ENCODE results near the gene TUT1. TPM values are rescaled to one million over a fixed set of nuclear protein-coding genes. Genes with fewer than 3 reads are reported as not detected.

The TUT1 gene
- total RNA-seq, 6 experiments from 2014 or later: 12.3 to 34.2 (median 21.1) TPM

DNA sequence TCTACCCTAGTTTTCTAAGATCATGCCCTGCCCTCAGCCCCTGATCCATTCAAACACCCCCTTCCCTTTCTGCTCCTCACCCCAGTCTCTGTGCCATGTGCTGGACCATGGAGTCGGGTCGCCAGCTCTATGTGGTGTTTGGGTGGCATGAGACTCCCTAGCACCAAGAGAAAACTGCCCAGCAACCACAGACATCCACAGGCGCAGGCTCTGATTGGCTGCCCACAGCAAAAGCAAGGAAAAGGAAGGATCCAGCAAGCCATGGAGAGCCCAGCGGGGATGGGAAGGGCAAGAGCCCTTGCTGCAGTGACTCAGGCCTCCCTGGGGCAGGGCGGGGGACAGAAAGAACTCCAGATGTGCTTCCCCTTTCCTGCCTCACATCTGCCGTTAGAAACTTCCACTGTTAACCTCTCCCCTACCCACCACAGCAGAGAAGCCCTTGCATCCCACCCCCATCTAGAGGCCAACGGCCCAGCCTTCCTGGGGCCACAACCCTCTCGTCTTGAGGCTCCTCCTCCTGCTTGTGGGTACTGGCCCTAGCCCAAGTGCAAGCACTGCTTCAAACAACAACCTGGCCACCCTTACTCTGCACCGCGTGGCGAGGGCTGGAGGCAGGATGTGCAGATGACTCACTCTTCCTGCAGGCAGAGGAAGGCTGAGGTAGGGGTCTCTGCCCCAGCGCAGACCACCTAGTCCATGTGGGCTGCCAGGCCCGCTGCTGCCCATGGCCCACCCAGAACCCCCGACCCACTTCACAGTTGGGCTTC, 35.0 kb downstream of the TUT1 start:
- DNase-seq (peak in 2 of 3 donors; percentile 68 to 71), ATAC-seq (peak; percentile 26 to 40 (median 30))
- Histone ChIP-seq H3K27ac (peak overlapping the region; percentile 44 to 86 (median 45)), H3K4me1 (peaks cover 0 to 55% (median 24%) of the 10 kb centered on the region in 4 donors), H3K36me3 (peaks cover 0 to 31% (median 11%) of the 10 kb centered on the region in 4 donors), H3K9me3 (no peaks in the 10 kb centered on the region), H3K27me3 (no peaks in the 10 kb centered on the region), H3K4me3 (no peak overlapping the region)
- WGBS (ENCODE audit: insufficient coverage, low coverage, low lambda C conversion rate, missing lambda C conversion rate): 39% methylated on average over 8 of the region's 14 CpGs
- intact Hi-C loops (cut with DNase I): loop anchor here in 1 of 2 donors (5.0 kb wide), 1 partner anchor 134 kb away; no protein-coding TSS in a partner anchor
- TF ChIP-seq, protein P1, sequence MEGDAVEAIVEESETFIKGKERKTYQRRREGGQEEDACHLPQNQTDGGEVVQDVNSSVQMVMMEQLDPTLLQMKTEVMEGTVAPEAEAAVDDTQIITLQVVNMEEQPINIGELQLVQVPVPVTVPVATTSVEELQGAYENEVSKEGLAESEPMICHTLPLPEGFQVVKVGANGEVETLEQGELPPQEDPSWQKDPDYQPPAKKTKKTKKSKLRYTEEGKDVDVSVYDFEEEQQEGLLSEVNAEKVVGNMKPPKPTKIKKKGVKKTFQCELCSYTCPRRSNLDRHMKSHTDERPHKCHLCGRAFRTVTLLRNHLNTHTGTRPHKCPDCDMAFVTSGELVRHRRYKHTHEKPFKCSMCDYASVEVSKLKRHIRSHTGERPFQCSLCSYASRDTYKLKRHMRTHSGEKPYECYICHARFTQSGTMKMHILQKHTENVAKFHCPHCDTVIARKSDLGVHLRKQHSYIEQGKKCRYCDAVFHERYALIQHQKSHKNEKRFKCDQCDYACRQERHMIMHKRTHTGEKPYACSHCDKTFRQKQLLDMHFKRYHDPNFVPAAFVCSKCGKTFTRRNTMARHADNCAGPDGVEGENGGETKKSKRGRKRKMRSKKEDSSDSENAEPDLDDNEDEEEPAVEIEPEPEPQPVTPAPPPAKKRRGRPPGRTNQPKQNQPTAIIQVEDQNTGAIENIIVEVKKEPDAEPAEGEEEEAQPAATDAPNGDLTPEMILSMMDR (IDR thresholded peaks at IDR 0.05): no peak
- no peak for TF ChIP-seq POLR2A (IDR thresholded peaks at IDR 0.05)

GRCh38 chr11:62555464-62556107, 35.7 kb downstream of the TUT1 start:
- peaks cover 0 to 25% (median 11%) of the 10 kb centered on the region in 4 donors for H3K36me3 ChIP-seq
- no peak for ATAC-seq
- TF ChIP-seq POLR2A (IDR thresholded peaks at IDR 0.05): no peak
- TF ChIP-seq, protein P1 (IDR thresholded peaks at IDR 0.05): no peak
- 33% methylated on average over 4 of the region's 4 CpGs for WGBS (ENCODE audit: insufficient coverage, low coverage, low lambda C conversion rate, missing lambda C conversion rate)
- no peaks in the 10 kb centered on the region for H3K27me3 ChIP-seq
- H3K27ac ChIP-seq: peak overlapping the region; percentile 44 to 86 (median 45)
- DNase-seq: peak in 1 of 3 donors; percentile 52
- peaks cover 0 to 49% (median 21%) of the 10 kb centered on the region in 4 donors for H3K4me1 ChIP-seq
- intact Hi-C loops (cut with DNase I): loop anchor here in 1 of 2 donors (5.0 kb wide), 1 partner anchor 133 kb away; no protein-coding TSS in a partner anchor
- no peaks in the 10 kb centered on the region for H3K9me3 ChIP-seq
- no peak overlapping the region for H3K4me3 ChIP-seq

DNA sequence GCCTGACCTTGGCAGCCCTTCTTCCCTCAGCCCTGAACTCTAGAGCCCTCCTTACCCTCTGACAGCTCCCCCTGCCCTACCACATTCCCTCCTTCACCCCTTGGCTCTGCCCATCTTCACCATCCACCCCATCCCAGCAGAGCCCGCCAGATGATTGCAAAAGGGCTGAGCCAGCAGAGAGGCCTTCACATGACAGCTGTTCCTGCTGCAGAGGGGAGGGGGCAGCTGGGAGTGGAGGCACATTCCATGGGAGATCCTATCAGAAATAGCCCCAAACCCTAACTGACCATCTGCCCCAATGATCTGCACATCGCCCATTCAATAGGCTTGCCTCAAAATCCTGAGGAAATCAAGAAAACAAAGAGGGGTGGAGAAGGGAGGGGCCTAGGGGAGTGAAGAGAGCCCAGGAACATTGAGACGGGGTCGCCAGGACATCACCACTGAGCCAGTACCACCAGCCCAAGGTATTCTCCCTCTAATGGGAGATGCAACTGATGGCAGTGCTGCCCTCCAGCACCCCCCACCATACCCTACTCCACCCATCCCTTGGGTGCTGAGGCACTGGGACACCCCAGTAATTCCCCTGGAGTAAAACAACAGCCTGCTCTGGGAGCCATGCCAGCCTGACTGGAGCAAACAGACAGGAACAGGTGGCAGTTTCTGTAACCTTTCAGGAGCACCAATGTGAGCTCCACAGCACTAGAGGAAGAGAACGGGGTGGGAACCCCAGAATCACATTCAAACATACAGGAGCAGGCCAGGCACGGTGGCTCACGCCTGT, 36.7 kb downstream of the TUT1 start:
- no peak overlapping the region for H3K4me3 ChIP-seq
- TF ChIP-seq, protein P1 (IDR thresholded peaks at IDR 0.05): no peak
- no peak for TF ChIP-seq POLR2A (IDR thresholded peaks at IDR 0.05)
- intact Hi-C loops (cut with DNase I): loop anchor here in 1 of 2 donors (5.0 kb wide), 1 partner anchor 132 kb away; no protein-coding TSS in a partner anchor
- peak; percentile 1 to 21 (median 7) for ATAC-seq
- no peaks in the 10 kb centered on the region for H3K9me3 ChIP-seq
- H3K36me3 ChIP-seq: peaks cover 0 to 16% (median 6%) of the 10 kb centered on the region in 4 donors
- DNase-seq: peak in 2 of 3 donors; percentile 64 to 67
- peaks cover 0 to 50% (median 22%) of the 10 kb centered on the region in 4 donors for H3K4me1 ChIP-seq
- 29% methylated on average over 2 of the region's 7 CpGs for WGBS (ENCODE audit: insufficient coverage, low coverage, low lambda C conversion rate, missing lambda C conversion rate)
- H3K27me3 ChIP-seq: no peaks in the 10 kb centered on the region
- H3K27ac ChIP-seq: peak overlapping the region in 2 of 3 donors; percentile 36 to 86

DNA sequence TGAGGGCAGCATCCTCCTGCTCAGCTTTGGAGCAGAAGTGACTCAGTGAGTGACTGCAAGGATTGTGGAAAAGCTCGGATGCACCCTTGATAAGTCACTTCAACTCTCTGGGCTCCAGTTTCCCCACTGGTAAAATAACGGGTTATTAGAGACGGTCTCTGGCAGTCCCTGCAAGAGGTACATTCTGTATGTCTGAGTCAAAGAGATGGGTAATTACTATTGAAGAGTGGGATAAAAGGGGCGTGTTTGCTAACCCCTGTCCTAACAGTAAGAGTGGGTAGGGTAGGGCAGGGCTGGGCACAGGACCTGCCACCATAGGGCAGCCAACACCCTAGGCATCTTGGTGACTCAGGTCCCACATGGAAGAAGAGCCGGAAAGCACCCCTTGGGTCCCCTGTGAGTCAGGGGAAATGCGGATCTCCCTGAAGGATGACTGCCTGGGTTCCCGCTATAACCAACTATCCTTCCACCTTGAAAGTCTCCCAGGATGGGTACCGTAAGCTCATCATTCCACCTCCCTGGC, 37.4 kb downstream of the TUT1 start:
- intact Hi-C loops (cut with DNase I): no loop called here
- ATAC-seq (no peak), DNase-seq (peak in 1 of 3 donors; percentile 19)
- TF ChIP-seq, protein P1 (IDR thresholded peaks at IDR 0.05): no peak
- no peak for TF ChIP-seq POLR2A (IDR thresholded peaks at IDR 0.05)
- H3K4me1 ChIP-seq: peaks cover 0 to 56% (median 26%) of the 10 kb centered on the region in 4 donors
- no peaks in the 10 kb centered on the region for H3K27me3 ChIP-seq
- no peak overlapping the region for H3K4me3 ChIP-seq
- H3K36me3 ChIP-seq: peaks cover 0 to 9% (median 3%) of the 10 kb centered on the region in 4 donors
- H3K9me3 ChIP-seq: no peaks in the 10 kb centered on the region
- H3K27ac ChIP-seq: peak overlapping the region; percentile 75 to 86 (median 76)
- WGBS (ENCODE audit: insufficient coverage, low coverage, low lambda C conversion rate, missing lambda C conversion rate): 86% methylated on average over 1 of the region's 8 CpGs
